Trophoblast cell (in vitro differentiated cells and primary cell): ENCODE measurements around the gene TCF25.
A peak's percentile ranks its signal among the peaks of the same experiment; 100 is the strongest.

Experiments
- DNase-seq, 2 donors: peaks; one replicate each; pipeline ENCODE4 v3.0.0-alpha.2; 2016
- H2AFZ ChIP-seq: 2 replicates; pipeline ENCODE4 v1.6.1; 2013; ENCODE audit warnings: low read length, moderate library complexity, mild to moderate bottlenecking; ENCODE audit not compliant: insufficient read depth, poor library complexity
- H2AK5ac ChIP-seq: 2 replicates; pipeline ENCODE4 v1.6.1; 2013; ENCODE audit warnings: mild to moderate bottlenecking, low read length
- H2BK120ac ChIP-seq: 2 replicates; pipeline ENCODE4 v1.6.1; 2013; ENCODE audit warnings: low read length, mild to moderate bottlenecking, moderate library complexity; ENCODE audit not compliant: insufficient read depth, poor library complexity
- H2BK12ac ChIP-seq: 2 replicates; pipeline ENCODE4 v1.6.1; 2013; ENCODE audit warnings: mild to moderate bottlenecking, low read length, moderate library complexity
- H2BK5ac ChIP-seq: 2 replicates; pipeline ENCODE4 v1.6.1; 2013; ENCODE audit warnings: low read length, low read depth, moderate library complexity, mild to moderate bottlenecking; ENCODE audit not compliant: poor library complexity
- H3K14ac ChIP-seq: 2 replicates; pipeline ENCODE4 v1.6.1; 2013; ENCODE audit warnings: mild to moderate bottlenecking, low read length
- H3K18ac ChIP-seq: 2 replicates; pipeline ENCODE4 v1.6.1; 2013; ENCODE audit warnings: mild to moderate bottlenecking, low read length
- H3K23ac ChIP-seq: 2 replicates; pipeline ENCODE4 v1.6.1; 2013; ENCODE audit warnings: low read length
- H3K27ac ChIP-seq: 2 replicates; pipeline ENCODE4 v1.5.1; 2013; ENCODE audit warnings: low read depth, mild to moderate bottlenecking, inconsistent platforms, low read length, moderate library complexity
- H3K27me3 ChIP-seq: 2 replicates; pipeline ENCODE4 v1.6.1; 2013; ENCODE audit warnings: inconsistent platforms, mild to moderate bottlenecking, low read length, moderate library complexity; ENCODE audit not compliant: insufficient read depth
- H3K36me3 ChIP-seq, 2 experiments: 1 replicate in 1 of 2; 2 replicates in 1 of 2; pipeline ENCODE4 v1.6.1; 2013; ENCODE audit warnings: low read length in 2 of 2, mild to moderate bottlenecking in 2 of 2, moderate library complexity in 1 of 2; ENCODE audit not compliant: insufficient read depth in 2 of 2, control insufficient read depth in 1 of 2
- H3K4ac ChIP-seq: 2 replicates; pipeline ENCODE4 v1.6.1; 2013; ENCODE audit warnings: low read depth, mild to moderate bottlenecking, low read length, moderate library complexity
- H3K4me1 ChIP-seq, 2 experiments: 1 replicate in 1 of 2; 2 replicates in 1 of 2; pipeline ENCODE4 v1.6.1; 2013; ENCODE audit warnings: low read length in 2 of 2, mild to moderate bottlenecking in 2 of 2, moderate library complexity in 1 of 2; ENCODE audit not compliant: insufficient read depth in 2 of 2, control insufficient read depth in 1 of 2
- H3K4me2 ChIP-seq: 2 replicates; pipeline ENCODE4 v1.6.1; 2013; ENCODE audit warnings: inconsistent platforms, mild to moderate bottlenecking, low read length, moderate library complexity
- H3K4me3 ChIP-seq: 2 replicates; pipeline ENCODE4 v1.5.1; 2013; ENCODE audit warnings: mild to moderate bottlenecking, low read depth, low read length, inconsistent platforms
- H3K79me1 ChIP-seq: one replicate; pipeline ENCODE4 v1.6.1; 2013; ENCODE audit warnings: low read length
- H3K79me2 ChIP-seq: 2 replicates; pipeline ENCODE4 v1.6.1; 2013; ENCODE audit warnings: low read length, mild to moderate bottlenecking; ENCODE audit not compliant: control insufficient read depth, insufficient read depth, poor library complexity
- H3K9ac ChIP-seq: 2 replicates; pipeline ENCODE4 v1.6.1; 2013; ENCODE audit warnings: mild to moderate bottlenecking, low read length
- H3K9me3 ChIP-seq: 2 replicates; pipeline ENCODE4 v1.6.1; 2013; ENCODE audit warnings: low read depth, mild to moderate bottlenecking, control low read depth, inconsistent platforms, low read length; ENCODE audit not compliant: insufficient read depth
- H4K12ac ChIP-seq: 2 replicates; pipeline ENCODE4 v1.6.1; 2013; ENCODE audit warnings: low read depth, mild to moderate bottlenecking, low read length, moderate library complexity
- H4K8ac ChIP-seq: 2 replicates; pipeline ENCODE4 v1.6.1; 2013; ENCODE audit warnings: low read depth, mild to moderate bottlenecking, low read length, moderate library complexity
- H4K91ac ChIP-seq: one replicate; pipeline ENCODE4 v1.6.1; 2013; ENCODE audit warnings: low read depth, mild to moderate bottlenecking, low read length, moderate library complexity
- WGBS: extraction: QIAGEN DNeasy Blood & Tissue Kit; methylation state at CpG from one replicate; pipeline ENCODE4 v1.1.7; 2013; ENCODE audit warnings: missing lambda C conversion rate; ENCODE audit not compliant: insufficient read length, insufficient coverage; ENCODE audit errors: extremely low coverage; 5-methylcytosine and 5-hydroxymethylcytosine counted together

The TCF25 gene

DNA sequence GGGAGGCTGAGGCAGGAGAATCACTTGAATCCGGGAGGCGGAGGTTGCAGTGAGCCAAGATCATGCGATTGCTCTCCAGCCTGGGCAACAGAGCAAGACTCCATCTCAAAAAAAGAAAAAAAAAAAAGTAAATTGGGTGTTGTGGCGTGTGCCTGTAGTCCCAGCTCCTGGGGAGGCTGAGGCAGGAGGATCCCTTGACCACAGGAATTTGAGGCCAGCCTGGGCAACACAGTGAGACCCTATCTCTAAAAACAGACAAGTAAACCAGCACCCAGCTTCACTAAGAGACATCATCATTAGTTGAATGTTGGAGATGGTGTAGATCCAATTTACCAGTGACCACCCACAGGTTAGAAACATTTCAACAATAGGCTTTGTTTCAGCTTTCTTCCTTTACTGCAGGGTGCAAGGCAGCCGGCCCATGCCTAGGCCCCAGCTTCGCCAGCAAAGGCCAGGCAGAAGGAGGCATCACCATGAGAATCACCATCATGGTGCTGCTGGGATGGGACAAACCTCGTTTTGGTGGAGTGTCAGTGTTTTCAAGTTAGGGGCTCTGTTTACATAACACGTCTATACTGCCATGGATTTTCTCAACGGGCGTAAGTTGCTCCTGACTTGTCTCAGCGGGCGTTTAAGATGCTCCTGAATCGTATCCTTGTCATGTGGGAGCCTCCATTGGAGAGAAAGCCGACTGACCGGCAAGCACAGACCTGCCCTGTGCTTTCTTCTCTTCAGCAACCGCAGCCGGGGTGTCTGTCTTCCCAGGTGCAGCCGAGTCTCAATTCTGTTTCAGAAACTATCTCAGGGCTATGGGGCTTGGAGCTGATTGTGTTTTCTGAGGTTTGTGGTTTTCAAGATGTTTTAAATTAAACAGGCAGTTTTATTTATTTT is 7.3 kb downstream of the TCF25 start:
- Histone ChIP-seq H3K4me3 (no peak overlapping the region), H2AFZ (no peak overlapping the region), H3K27ac (no peak overlapping the region), H3K4me1 (peaks cover 0 to 6% of the 10 kb centered on the region in 2 experiments), H2BK5ac (no peak overlapping the region), H3K18ac (no peak overlapping the region), H2BK12ac (no peak overlapping the region), H2AK5ac (no peak overlapping the region), H3K36me3 (peaks cover 55 to 59% of the 10 kb centered on the region in 2 experiments), H4K91ac (no peak overlapping the region), H3K4ac (no peak overlapping the region), H4K8ac (no peak overlapping the region), H3K14ac (no peak overlapping the region), H3K79me2 (peaks cover 2% of the 10 kb centered on the region), H3K9me3 (no peaks in the 10 kb centered on the region), H3K9ac (peak overlapping the region; percentile 35), H3K27me3 (no peaks in the 10 kb centered on the region), H3K23ac (no peak overlapping the region), H3K4me2 (no peak overlapping the region), H2BK120ac (no peak overlapping the region), H4K12ac (no peak overlapping the region), H3K79me1 (no peaks in the 10 kb centered on the region)
- WGBS, result no CpG with 5 or more reads among the region's 18 CpGs
- no peak for DNase-seq

DNA sequence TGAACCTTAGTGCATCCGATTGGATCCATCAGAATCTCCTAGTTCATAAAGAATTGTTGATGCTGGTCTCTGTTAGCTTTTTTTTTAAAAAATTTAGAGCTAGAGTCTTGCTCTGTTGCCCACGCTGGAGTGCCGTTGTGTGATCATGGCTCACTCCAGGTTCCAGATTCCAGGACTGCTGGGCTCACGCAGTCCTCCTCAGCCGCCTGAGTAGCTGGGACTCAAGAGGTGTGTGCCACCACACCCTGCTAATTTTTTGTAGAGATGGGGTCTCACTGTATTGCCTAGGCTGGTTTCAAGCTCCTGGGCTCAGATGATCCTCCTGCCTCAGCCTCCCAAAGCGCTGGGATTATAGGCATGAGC is 8.0 kb downstream of the TCF25 start:
- Histone ChIP-seq H2AFZ (no peak overlapping the region), H4K91ac (no peak overlapping the region), H3K9ac (no peak overlapping the region), H2AK5ac (no peak overlapping the region), H3K27ac (no peak overlapping the region), H2BK12ac (no peak overlapping the region), H3K18ac (no peak overlapping the region), H3K4ac (no peak overlapping the region), H3K4me2 (no peak overlapping the region), H4K12ac (no peak overlapping the region), H2BK120ac (no peak overlapping the region), H2BK5ac (no peak overlapping the region), H3K9me3 (no peaks in the 10 kb centered on the region), H3K27me3 (no peaks in the 10 kb centered on the region), H3K4me1 (peaks cover 0 to 6% of the 10 kb centered on the region in 2 experiments), H3K79me2 (peaks cover 2% of the 10 kb centered on the region), H3K23ac (no peak overlapping the region), H3K79me1 (no peaks in the 10 kb centered on the region), H3K4me3 (no peak overlapping the region), H3K14ac (no peak overlapping the region), H3K36me3 (peaks cover 59 to 63% of the 10 kb centered on the region in 2 experiments), H4K8ac (no peak overlapping the region)
- DNase-seq, result no peak
- WGBS, result no CpG with 5 or more reads among the region's 6 CpGs

DNA sequence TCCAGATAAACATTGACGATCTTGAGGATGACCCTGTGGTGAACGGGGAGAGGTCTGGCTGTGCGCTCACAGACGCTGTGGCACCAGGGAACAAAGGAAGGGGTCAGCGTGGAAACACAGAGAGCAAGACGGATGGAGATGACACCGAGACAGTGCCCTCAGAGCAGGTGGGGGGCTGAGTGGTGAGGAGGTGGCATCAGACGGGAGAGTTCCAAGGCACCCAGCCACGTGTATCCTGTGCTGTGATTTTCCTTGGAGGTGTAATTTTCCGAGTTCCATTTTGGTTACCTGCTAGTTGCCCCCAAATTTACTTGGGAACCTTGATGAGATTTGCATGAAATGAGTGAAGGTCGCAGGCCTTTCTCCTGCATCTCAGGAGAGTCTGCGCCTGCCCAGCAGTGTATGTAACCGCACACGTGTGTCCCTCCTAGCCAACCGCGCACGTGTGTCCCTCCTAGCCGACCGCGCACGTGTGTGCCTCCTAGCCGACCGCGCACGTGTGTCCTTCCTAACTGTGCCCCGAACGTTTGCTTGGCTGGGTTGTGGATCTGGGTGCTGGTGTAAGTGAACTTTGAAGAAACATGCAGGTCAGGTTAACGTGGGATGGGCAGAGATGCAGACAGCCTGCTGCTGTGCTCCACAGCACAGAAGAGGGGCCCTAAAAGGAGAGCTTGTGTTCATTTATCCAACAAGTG is 10.1 kb downstream of the TCF25 start:
- no peak overlapping the region for H2BK12ac ChIP-seq
- H3K14ac ChIP-seq, result no peak overlapping the region
- no peak overlapping the region for H4K12ac ChIP-seq
- no peak overlapping the region for H2BK120ac ChIP-seq
- H3K9ac ChIP-seq, result no peak overlapping the region
- H2AFZ ChIP-seq, result no peak overlapping the region
- H3K79me1 ChIP-seq, result no peaks in the 10 kb centered on the region
- no peak overlapping the region for H4K91ac ChIP-seq
- no CpG with 5 or more reads among the region's 28 CpGs for WGBS
- H3K36me3 ChIP-seq, result peaks cover 75 to 77% of the 10 kb centered on the region in 2 experiments
- no peak overlapping the region for H3K23ac ChIP-seq
- peaks cover 0 to 6% of the 10 kb centered on the region in 2 experiments for H3K4me1 ChIP-seq
- peak overlapping the region; percentile 58 for H3K18ac ChIP-seq
- H3K79me2 ChIP-seq, result peaks cover 2% of the 10 kb centered on the region
- H3K4ac ChIP-seq, result no peak overlapping the region
- no peaks in the 10 kb centered on the region for H3K27me3 ChIP-seq
- H3K4me3 ChIP-seq, result no peak overlapping the region
- no peak overlapping the region for H2BK5ac ChIP-seq
- H2AK5ac ChIP-seq, result no peak overlapping the region
- DNase-seq, result no peak
- H3K9me3 ChIP-seq, result no peaks in the 10 kb centered on the region
- no peak overlapping the region for H3K4me2 ChIP-seq
- no peak overlapping the region for H4K8ac ChIP-seq
- H3K27ac ChIP-seq, result no peak overlapping the region

DNA sequence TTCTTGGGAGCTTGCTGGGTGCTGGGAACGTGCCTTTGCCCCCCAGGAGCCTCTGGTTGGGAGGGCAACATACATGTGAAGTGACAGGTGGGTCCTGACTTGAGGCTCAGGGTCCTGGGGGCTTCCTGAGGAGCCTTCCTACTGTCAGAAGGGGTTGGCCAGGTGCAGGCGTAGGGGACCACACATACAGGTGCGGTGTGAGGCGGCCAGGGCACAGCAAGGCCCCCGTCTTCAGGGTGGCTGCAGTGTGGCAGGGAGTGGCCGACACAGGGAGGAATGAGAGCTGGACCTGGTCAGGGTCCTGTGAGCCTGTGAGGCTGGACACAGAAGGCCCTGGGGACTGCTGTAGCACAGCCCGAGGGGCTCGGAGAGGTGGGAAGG is 10.6 kb downstream of the TCF25 start:
- H3K79me1 ChIP-seq, result no peaks in the 10 kb centered on the region
- H3K4me1 ChIP-seq, result peaks cover 0 to 6% of the 10 kb centered on the region in 2 experiments
- no peak overlapping the region for H2AFZ ChIP-seq
- H3K4me3 ChIP-seq, result no peak overlapping the region
- H4K8ac ChIP-seq, result no peak overlapping the region
- no CpG with 5 or more reads among the region's 8 CpGs for WGBS
- H3K18ac ChIP-seq, result no peak overlapping the region
- H2BK120ac ChIP-seq, result no peak overlapping the region
- no peaks in the 10 kb centered on the region for H3K27me3 ChIP-seq
- H3K4ac ChIP-seq, result no peak overlapping the region
- H3K27ac ChIP-seq, result no peak overlapping the region
- DNase-seq, result no peak
- H2BK5ac ChIP-seq, result no peak overlapping the region
- no peaks in the 10 kb centered on the region for H3K9me3 ChIP-seq
- H4K91ac ChIP-seq, result no peak overlapping the region
- no peak overlapping the region for H4K12ac ChIP-seq
- H3K9ac ChIP-seq, result no peak overlapping the region
- H2BK12ac ChIP-seq, result no peak overlapping the region
- H2AK5ac ChIP-seq, result no peak overlapping the region
- no peak overlapping the region for H3K23ac ChIP-seq
- peaks cover 2% of the 10 kb centered on the region for H3K79me2 ChIP-seq
- peaks cover 73% of the 10 kb centered on the region in 2 experiments for H3K36me3 ChIP-seq
- H3K4me2 ChIP-seq, result no peak overlapping the region
- H3K14ac ChIP-seq, result no peak overlapping the region
